HG03342 (cell line): ENCODE results near the gene MORN4.
"Not testable (repeated sequence)": the region's sequence is repeated elsewhere in the genome, so short reads cannot be mapped to it uniquely, and the experiment has no call there.

Experiments
- ATAC-seq: cut with Tn5 transposase; IDR thresholded peaks from one replicate; pipeline ENCODE4 v1.9.1; 2021; ENCODE audit warnings: mild to moderate bottlenecking, moderate library complexity; ENCODE audit not compliant: unreplicated experiment

MORN4 gene

GRCh38 chr10:97598407-97599271 is 34.7 kb downstream of the MORN4 start:
- ATAC-seq = no peak

DNA sequence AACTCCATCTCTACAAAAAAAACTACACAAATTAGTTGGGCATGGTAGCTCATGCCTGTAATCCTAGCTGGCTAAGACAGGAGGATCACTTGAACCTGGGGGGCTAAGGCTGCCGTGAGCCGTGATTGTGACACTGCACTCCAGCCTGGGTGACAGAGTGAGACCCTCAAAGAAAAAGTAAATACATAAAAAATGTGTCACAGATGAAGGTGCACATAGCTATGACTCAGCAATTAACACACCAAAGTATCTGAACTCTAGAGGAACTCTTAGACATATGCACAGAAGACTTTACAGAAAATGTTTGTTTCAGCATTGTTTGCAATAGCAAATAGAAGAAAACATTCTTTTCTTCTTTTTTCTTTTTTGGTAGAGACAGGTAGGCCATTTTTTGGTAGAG is 35.5 kb downstream of the MORN4 start:
- ATAC-seq = no peak

GRCh38 chr10:97596101-97597082 is 36.9 kb downstream of the MORN4 start:
- no peak for ATAC-seq

- ATAC-seq = no peak
Observed at GRCh38 chr10:97593421-97593820, 39.9 kb downstream of the MORN4 start.

GRCh38 chr10:97590748-97591495 is 42.4 kb downstream of the MORN4 start:
- ATAC-seq = no peak

GRCh38 chr10:97590082-97590747 is 43.1 kb downstream of the MORN4 start:
- no peak for ATAC-seq

- no peak for ATAC-seq
Observed at GRCh38 chr10:97589479-97589878, 43.8 kb downstream of the MORN4 start, which contains the start of gene C10orf62. Gene C10orf62 (plus strand): TSS chr10:97589721. CDS start chr10:97589898, 177 bp downstream.

GRCh38 chr10:97587183-97587582 is 46.1 kb downstream of the MORN4 start:
- ATAC-seq = no peak

GRCh38 chr10:97585439-97585811 is 47.9 kb downstream of the MORN4 start:
- ATAC-seq = no peak

GRCh38 chr10:97584798-97585438 is 48.4 kb downstream of the MORN4 start:
- no peak for ATAC-seq

GRCh38 chr10:97584060-97584797 is 49.1 kb downstream of the MORN4 start, which contains the start of gene HOGA1:
Gene HOGA1 (plus strand): TSS chr10:97584389. CDS start chr10:97584704, 315 bp downstream.
- ATAC-seq = peak; percentile 63

DNA sequence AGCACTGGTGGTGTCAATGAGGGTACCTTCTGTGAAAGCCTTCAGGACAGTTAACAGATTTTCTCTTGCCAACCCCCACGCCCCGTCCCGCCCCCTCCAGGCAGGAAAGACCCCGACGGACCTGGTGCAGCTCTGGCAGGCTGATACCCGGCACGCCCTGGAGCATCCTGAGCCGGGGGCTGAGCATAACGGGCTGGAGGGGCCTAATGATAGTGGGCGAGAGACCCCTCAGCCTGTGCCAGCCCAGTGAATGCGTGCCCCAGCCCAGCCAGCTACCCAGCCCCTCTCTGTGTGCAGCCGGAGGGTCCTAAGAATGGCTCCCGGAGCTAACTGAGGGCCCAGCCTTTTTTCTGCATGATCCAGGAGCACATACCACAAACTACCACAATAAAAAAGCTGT is 49.8 kb downstream of the MORN4 start:
- ATAC-seq = no peak

- no peak for ATAC-seq
Observed at GRCh38 chr10:97582169-97582568, 51.1 kb downstream of the MORN4 start.

GRCh38 chr10:97580421-97581367 is 52.6 kb downstream of the MORN4 start:
- ATAC-seq = no peak

GRCh38 chr10:97578171-97578844 is 55.0 kb downstream of the MORN4 start:
- no peak for ATAC-seq

DNA sequence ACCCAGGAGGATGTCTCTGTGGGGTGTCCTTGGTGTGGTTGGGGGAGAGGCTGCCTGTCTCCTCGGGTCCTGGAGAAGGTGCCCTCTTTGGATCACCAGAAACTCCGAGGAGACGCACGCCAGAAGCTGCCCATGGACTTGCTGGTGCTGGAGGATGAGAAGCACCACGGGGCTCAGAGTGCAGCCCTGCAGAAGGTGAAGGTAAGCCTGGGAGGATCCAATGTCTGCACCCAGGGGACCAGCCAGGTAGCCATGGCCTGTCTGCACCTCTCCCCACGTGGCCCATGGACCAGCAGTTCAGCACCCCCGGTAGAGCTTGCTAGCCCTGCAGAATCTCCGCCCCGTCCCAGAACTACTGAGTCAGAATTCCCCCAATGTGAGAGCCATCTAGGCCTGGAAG is 55.6 kb downstream of the MORN4 start:
- ATAC-seq = no peak

- not testable (repeated sequence) for ATAC-seq
Observed at GRCh38 chr10:97576487-97576886, 56.8 kb downstream of the MORN4 start.
